ENCODE measurements around the gene ZNF804B.

Gene ZNF804B

DNA sequence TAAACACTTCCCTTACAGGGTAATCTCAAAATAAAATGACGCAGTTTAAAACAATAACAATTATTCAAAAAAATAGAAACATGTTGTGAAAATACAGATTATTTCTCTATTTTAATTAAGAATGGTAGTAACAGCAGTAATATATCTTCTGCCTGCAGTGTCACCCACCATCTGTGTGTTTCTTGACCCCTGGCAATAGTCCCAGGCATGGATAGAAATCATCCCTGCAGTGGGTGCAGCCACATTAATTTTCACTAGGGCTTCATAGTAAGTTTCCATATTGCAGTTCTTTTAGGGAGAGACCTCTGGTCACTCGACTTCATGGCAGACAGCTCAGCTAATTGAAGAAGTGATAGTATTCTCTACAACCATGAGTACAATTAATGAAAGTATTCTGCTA, 506.1 kb downstream of the ZNF804B start:
- no peak for DNase-seq (ENCODE audit: low read depth in 2 of 2)

DNA sequence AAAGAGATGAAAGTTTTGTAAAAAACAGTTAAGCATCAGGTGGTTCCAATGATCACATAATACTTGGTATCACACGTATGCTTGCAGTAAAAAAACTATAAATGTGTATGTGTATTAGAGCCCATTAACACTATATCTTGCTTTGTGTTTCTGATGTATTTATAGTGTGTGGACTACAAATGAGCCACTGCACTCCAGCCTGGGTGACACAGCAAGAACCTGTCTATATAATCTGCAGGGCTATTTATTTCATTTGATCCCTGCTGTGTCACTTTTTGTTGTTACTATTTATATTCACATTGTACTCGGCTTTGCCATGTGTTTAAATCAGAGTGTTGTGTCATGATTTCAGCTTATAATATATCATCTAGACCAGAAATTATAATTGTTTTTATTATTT, 523.8 kb downstream of the ZNF804B start:
- no peak for DNase-seq (ENCODE audit: low read depth in 2 of 2)

- no peak for DNase-seq (ENCODE audit: low read depth in 2 of 2)
These were observed 549.0 kb downstream of the ZNF804B start for GRCh38 chr7:89308535-89308934.

- DNase-seq (ENCODE audit: low read depth in 2 of 2) = no peak
These were observed 552.4 kb downstream of the ZNF804B start for GRCh38 chr7:89311886-89312285.

- no peak for DNase-seq (ENCODE audit: low read depth in 2 of 2)
These were observed 553.1 kb downstream of the ZNF804B start for GRCh38 chr7:89312551-89312950.

DNA sequence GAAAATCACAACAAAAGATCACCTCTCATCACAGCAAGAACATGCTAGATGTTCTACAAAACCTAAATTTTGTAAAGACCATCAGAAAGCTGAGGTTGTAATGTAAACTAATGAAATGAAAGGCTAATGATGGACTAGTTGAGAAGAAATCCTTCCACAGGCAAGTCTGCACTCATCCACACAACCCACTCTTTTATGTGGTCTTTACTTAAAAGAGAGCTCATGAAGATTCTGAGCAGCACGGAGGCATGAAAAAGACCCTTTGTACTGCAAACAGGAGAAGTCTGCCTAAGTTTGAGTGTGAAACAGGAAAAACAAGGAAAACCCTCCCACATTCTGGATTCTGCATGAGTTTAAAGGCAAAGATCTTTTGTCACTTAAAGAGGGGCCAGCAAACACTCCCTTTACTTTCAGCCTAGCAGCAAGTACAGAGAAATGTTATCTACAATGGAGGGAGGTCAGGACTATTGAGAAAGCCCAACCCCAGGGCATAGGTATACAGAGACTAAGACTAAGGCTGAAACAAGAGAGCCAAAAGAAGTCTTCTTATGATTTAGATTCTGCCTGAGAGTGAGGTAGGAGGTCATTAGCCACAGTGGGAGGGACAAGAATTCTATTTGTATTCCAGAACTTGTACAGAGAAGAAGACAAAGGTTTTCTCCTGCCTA, 557.2 kb downstream of the ZNF804B start:
- no peak for DNase-seq (ENCODE audit: low read depth in 2 of 2)

DNA sequence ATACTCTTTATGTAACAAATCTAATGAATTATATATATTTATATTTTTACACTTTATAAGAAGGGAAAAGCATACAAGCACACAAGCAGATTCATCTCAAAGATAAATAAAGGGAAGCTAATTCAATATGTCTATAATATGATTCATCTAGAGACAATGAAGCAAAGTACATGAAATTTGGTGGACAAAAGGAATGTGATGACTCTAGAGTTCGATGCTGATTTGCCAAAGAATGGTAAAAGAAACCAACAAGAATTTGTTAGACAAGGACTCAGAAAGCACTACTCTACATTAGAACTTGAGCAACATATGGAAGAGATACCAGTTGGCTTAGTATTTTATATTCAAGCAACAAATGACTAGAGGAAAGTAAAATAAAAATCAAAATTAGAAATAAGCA, 572.5 kb downstream of the ZNF804B start:
- no peak for DNase-seq (ENCODE audit: low read depth in 2 of 2)

- DNase-seq (ENCODE audit: low read depth in 2 of 2) = no peak
These were observed 575.3 kb downstream of the ZNF804B start for GRCh38 chr7:89334797-89335196.

- DNase-seq (ENCODE audit: low read depth in 2 of 2) = no peak
These were observed 576.0 kb downstream of the ZNF804B start for GRCh38 chr7:89335490-89335889.

DNA sequence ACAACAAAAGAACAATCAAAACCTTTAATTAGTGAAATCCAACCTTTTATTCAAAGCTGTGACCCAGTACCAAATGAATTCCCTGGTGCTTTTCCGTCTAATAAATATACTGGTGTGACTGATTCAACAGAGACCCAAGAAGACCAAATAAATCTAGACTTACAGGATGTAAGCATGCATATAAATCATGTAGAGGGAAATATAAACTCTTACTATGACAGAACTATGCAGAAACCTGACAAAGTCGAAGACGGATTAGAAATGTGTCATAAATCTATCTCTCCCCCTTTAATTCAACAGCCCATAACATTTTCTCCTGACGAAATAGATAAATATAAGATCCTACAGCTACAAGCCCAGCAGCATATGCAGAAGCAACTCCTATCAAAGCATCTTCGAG, 576.6 kb downstream of the ZNF804B start:
- DNase-seq (ENCODE audit: low read depth in 2 of 2) = no peak

DNA sequence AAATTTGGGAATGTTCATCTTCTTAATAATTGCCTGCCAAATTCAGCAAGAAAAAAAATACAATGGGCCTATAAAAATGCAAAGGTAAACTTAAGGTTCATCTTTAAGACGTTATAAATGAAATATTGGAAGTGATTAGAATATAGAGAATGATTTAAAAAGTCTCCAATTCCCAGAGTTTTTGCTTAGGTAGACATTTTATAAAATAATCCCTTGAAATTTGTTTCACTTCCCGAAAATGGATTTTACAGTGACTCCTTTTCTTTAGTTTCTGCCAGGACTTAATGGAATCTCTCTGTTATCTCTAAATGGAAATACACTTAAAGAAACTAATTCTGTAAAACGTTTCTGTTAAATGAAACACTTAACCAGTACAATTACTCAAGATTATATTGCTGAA, 580.2 kb downstream of the ZNF804B start:
- DNase-seq (ENCODE audit: low read depth in 2 of 2) = no peak

DNA sequence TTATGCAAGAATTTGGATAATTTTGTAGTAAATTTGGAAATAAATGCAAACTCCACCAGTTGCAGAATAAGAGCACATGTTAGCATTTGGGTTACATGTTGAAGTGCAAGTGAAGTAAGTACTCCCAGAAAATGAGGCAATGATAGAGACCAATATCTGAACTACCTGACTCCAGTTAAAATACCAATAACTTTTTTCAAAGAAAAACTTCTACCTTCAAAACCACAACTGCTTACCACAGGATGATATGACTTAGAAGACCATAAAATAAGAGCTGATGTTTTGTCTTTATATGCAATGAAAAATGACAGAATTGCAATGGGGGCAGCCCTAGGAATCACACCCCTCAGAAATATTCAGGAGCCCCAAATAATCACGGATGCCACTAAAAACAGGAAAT, 597.6 kb downstream of the ZNF804B start:
- DNase-seq (ENCODE audit: low read depth in 2 of 2) = no peak

- DNase-seq (ENCODE audit: low read depth in 2 of 2) = no peak
These were observed 617.7 kb downstream of the ZNF804B start for GRCh38 chr7:89377219-89377618.

DNA sequence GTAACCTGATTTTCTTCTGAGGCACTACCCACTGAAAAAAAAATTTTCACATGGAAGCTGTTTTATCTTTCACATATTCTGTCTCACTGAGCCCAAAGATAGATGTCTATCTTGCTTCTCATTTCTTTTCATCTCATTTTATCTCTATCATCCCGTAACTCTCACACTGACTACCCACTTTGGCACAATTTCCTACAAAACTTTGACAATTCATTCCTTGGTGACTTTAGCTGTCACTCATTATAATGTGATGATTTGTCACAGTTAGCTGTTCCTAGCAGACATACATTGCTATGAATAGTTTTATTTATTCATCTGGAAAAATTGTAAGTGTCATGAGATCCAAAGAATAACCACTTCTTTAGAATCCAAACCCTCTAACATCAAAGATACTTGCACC, 625.9 kb downstream of the ZNF804B start:
- DNase-seq (ENCODE audit: low read depth in 2 of 2) = no peak

All from stimulated activated CD8-positive, alpha-beta memory T cell treated with anti-CD3 and anti-CD28 coated beads, Interleukin-2, amount 100 ng/mL, for 48 hours (primary cell).